Ovary (tissue), 3 donors: ENCODE results near the gene CCDC154.

ENCODE experiments used
- CTCF ChIP-seq, 3 donors: fragments of 450-650 bp in 2 of 3; fragments of 200-600 bp in 1 of 3; IDR thresholded peaks; one replicate each; pipeline versions ENCODE4 v1.5.1 to v1.8.0; 2016 to 2022; ENCODE audit warnings: antibody characterized with exemption in 3 of 3, mild to moderate bottlenecking in 1 of 3
- EP300 ChIP-seq: sonication (generic); formaldehyde crosslinking; IDR thresholded peaks from one replicate; pipeline ENCODE4 v1.6.1; 2017; ENCODE audit warnings: antibody characterized with exemption
- POLR2A ChIP-seq: fragments of 450-650 bp; IDR thresholded peaks from one replicate; pipeline ENCODE4 v1.6.1; 2017; ENCODE audit warnings: antibody characterized with exemption, mild to moderate bottlenecking, moderate library complexity
- donor health status: DM: no; HTN: no; CAD: no.

GRCh38 chr16:1433756-1434155, 10.6 kb downstream of the CCDC154 start:
- no peak for TF ChIP-seq POLR2A
- no peak for TF ChIP-seq CTCF (IDR thresholded peaks at IDR 0.05)
- TF ChIP-seq EP300: no peak
